DMS 273 treated with DMSO at 0.1 percent for 48 hours (cell line): Measurements from ENCODE around the gene FKBP7.
A peak's percentile ranks its signal among the peaks of the same experiment; 100 is the strongest.
"Not testable (repeated sequence)": the region's sequence is repeated elsewhere in the genome, so short reads cannot be mapped to it uniquely, and the experiment has no call there.

Experiments
- DNase-seq: peaks from one replicate; lab custom pipeline; 2025; lab: John Stamatoyannopoulos, UW

The FKBP7 gene

DNA sequence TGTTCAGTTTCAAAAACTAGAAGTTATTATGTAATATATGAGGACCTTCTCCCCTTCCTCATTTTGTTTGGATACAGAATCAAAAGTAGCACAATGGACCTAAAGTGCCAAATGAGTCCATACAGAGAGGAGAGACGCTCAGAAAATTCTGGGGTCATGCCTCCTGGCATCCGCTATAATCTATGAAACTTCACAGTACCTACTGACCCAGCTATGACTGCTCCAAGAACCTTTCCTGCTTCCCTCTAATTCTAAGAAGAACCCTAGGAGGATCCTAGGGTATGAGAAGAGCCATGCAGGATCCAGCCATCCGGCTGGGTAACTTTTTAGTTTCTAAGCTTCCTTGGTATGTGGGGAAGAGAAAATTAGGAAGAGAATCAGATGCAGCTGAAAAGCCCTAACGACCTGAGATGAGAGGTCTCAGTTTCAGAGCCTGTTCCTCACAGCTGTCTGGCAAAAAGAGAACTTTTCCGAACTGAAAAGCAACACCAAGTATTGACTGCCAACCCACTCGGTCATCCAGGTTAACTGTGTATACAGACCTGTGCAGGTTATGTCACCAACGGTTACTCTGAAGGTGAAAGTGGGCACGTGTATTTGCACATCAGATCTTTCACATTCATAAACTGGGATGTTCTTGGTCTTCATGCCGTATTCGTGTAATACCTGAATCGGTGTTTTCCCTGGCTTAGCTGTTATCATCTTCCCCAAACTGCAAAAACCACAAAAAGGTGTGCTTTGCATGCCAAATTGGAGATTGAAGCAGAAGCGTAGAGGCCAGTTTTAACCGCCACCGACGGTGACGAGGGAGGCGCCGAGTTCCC lies 28.5 kb downstream of the FKBP7 start:
- no peak for DNase-seq

DNA sequence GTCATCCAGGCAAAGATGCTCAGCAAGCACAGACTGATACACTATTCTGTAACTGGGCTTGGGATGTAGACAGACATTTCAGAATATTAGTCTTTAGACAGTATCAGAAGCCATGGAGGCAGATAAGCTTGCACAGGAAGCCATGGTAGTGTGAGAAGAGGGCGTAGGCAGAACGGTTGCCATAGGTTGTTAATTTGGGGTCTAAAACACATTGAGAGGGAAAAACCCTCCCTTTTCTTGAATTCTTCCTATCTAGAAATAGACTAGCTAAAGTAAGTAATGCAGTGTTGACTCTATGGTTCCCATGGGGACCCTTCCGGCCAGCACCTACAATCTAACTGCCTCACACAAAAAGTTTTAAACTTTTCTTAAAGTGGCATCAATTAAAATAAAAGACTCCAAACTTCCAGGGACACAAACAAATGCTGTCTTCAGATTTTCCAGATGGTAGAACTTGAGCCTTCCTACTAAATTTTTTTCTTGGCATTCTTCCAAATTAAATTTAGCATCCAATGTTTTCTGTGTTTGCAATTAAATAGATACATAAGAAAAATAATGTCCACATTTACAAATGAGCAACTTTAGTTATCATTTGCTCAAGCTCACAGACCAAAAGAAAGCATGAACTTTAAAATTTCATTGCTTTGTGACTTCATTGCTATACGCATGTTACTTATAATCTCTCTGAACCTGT lies 29.3 kb downstream of the FKBP7 start:
- no peak for DNase-seq

DNA sequence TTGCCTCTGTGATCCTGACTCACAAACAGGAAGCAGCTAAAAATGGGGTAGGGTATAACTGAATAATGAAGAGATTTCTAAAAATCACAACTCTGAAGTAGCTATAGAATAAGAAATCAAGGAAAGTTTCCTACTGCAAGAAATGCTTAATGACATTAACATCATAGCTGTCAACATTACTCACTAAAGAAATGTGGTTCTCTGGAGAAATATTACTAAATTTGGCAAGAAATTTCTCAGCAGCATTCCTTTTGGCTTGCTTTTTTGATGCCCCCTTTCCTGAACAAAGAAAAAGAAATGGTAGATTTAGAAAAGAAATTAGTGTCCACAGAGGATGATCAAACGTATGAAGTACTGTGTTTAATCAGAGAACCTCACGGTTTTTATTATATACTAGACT lies 37.0 kb downstream of the FKBP7 start:
- DNase-seq: no peak

DNA sequence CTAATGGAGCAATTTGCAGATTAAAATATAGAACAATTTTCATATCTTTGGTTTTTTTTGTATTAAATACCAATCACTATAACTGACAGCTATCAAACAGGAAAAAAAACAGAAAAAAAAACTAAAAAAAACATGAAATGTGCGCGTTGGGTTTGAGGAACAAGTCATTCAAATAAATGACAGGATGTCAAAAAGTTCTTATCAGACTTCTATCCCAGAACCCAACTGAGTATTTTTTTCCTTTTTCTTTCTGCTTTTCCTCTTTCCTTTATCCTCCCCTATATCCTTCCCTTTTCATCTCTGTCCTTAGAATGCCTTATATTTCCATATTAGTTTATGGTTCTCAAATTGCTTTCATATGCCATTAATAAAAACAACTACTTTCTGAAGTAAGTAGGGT lies 41.7 kb downstream of the FKBP7 start:
- DNase-seq: no peak

DNA sequence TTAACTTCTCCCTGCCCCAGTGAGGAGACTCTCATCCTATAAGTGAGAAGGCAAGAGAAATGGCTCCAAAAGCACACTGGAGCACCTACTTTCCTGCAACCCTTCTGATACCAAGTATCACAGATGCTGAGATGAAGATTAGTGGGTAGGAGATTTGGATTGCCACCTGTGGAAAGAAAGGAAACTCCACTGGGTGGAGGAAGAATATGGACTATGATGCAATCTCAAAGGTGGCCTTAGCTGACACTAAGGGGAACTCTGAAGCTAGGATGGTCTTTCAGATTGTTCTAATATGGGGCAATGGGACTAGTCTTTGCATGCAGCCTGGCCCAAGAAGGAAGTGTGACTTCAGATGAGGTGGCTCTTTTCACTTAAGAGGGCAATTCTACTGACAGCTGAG lies 49.1 kb downstream of the FKBP7 start:
- DNase-seq: no peak

DNA sequence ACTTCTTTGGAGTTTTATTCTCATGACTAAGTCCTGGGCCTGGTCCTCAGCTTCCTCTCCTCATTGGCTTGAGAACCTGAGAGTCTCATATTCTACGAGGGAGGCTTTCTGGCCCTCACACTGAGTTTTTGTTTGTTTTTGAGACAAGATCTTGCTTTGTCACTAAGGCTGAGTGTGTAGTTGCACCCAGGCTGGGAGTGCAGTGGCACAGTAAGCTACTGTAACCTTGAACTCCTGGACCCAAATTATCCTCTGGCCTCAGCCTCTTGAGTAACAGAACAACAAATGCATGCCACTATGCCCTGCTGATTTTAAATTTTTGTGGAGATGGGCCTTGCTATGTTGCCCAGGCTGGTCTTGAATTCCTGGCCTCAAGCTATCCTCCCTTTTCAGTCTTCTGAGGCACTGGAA lies 50.0 kb downstream of the FKBP7 start:
- DNase-seq: no peak

DNA sequence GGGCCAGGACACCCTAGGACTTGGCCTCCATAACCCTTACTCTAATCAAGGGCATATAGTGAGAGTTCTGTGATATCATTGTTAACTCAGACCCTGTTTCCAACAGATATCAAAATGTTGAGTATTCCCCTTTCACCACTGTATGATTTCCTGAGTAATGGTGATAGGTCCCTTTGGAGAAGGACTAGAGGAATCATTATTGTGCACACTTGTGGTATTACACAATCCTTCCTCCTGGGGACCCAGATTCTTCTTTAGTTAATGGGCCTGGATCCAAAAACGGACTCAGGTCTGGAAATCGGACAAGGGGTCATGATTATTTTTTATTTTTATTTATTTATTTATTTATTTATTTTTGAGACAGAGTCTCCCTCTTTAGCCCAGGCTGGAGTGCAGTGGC lies 50.9 kb downstream of the FKBP7 start:
- DNase-seq: no peak

DNA sequence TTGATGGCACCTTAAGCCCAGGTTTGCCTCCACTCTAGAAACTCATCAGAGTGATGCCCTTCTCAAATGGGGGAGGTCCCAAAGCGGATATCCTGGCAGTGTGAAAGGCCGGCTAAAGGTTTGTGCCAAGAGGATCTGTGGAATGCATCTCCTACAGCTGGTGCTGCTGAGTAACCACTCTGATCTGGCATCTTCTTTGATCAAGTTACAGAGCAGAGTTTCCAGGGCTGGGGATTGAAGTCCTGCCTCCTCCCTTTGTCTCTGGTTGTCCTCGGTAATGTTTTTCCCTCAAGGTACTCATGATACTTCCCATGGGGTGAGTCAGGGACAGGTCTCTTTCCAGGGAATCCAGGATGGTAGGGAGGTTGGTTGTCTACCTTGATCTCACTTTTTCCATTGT lies 52.0 kb downstream of the FKBP7 start:
- no peak for DNase-seq

DNA sequence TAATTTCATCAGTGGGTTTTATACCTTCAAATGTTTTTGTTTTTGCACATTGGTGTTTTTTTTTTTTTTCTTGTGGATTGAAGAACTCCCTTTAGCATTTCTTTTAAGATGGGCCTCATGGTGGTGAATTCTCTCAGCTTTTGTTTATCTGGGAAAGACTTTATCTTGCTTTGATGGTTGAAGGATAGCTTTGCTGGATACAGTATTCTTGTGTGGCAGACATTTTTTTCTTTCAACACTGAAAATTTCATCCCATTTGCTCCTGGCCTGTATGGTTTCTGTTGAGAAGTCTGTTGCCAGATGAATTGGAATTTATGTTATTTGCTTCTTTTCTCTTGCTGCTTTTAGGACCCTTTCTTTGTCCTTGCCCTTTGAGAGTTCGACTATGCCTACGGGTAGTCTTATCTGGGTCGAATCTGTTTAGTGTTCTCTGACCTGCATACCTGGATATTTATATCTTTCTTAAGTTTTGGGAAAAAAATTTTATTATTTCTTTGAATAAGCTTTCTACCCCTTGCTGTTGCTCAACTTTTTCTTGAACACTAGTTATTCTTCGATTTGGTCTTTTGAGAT lies 53.1 kb downstream of the FKBP7 start:
- no peak for DNase-seq

DNA sequence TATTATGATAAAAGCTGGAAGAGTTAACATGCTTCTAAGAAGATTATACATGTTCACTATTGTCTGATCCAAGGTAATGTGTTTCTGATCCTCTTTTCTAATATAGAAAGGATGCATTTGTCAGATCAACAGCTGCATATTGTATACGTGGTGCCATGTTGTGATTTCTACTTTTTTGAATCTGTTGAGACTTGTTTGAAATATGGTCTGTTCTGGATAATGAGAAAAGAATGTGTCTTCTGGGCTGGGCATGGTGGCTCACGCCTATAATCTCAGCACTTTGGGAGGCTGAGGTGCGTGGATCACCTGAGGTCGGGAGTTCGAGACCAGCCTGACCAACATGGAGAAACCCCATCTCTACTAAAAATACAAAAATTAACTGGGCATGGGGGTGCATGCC lies 54.7 kb downstream of the FKBP7 start:
- not testable (repeated sequence) for DNase-seq

DNA sequence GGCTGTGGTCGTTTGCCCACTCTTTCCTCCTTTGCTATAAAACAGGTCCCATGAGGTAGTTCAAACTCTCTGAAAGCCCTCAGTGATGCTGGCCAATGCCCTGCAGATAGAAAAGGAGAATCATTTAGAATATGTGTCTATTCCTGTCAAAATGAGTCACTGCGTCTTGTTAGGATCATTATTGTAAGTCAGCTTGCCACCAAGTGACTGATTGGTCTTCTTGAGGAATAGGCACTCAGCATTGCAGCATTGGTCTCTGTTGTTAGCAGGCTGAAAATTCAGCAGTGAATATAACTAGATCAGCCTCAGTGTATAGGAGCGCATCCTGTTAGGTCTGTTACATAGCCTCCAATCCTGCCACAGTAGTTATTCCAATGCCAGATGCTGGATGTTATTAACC lies 56.3 kb downstream of the FKBP7 start:
- DNase-seq: no peak

DNA sequence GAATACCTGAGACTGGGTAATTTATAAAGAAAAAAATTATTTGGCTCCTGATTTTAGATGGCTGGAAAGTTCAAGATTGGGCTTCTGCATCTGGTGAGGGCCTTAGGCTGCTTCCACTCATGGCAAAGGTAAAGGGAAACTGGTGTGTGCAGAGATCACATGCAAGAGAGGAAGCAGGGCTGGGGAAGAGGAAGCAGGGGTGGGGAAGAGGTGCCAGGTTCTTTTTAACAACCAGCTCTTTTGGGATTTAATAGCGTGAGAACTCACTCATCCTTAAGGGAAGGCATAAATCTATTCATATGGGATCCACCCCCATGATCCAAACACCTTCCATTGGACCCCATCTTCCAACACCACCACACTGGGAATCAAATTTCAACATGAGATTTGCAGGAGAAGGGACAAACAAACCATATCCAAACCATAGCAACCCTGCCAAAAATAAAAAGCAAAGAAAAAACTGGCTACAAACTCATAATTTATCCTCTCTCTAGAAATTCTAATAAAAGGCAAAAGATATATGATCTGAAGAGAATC lies 57.9 kb downstream of the FKBP7 start:
- DNase-seq: no peak

DNA sequence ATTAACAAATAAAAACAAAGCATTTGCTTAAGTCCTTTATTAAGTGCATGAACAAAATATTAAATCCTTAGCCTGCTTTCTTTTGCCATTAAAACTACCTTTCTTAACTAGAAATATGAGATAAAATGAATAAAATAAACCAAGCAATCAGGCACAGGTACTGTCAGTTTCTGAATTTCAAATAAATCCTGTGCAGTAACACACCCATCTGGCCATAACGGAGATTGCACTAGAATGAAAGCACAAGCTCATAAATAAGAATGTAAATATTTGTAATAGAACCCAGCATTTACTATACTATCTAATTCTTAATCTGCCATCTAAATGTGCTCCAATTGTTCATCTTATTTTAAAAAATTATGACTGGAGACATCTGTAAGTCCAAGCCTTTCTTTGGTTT lies 59.3 kb downstream of the FKBP7 start:
- no peak for DNase-seq

DNA sequence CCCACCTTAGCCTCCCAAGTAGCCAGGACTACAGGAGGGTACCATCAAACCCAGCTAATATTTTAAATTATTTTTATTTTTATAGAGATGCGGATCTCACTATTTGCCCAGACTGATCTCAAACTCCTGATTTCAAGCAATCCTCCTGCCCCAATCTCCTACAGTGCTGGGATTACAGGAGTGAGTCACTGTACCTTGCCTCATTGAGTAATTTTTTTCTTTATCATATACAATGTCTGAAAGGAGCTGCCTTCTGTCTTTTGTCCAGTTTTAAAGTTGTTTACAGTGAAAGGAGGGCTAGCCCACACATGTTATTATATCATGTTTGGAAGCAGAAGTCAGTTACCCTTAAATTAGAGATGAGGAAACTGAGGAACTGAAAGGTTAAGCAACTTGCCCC lies 60.0 kb downstream of the FKBP7 start:
- no peak for DNase-seq

DNA sequence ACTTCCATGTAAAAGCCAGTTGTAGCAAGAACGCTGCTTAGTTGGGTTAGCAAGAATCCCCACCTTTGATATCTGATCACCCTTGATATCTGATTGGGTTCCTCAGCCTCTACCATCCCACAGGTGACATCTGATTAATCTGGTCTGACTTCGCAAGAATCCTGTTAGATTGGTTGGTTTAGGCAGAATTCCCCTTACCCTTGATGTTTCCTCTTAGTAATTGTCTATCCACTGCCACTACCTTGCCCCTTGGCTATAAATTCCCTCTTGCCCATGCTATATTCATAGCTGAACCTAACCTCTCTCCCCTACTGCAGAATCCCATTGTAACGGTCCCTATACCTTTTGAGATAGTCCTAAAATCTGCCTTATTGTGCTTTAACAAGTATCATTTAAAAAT lies 60.5 kb downstream of the FKBP7 start:
- DNase-seq: no peak

DNA sequence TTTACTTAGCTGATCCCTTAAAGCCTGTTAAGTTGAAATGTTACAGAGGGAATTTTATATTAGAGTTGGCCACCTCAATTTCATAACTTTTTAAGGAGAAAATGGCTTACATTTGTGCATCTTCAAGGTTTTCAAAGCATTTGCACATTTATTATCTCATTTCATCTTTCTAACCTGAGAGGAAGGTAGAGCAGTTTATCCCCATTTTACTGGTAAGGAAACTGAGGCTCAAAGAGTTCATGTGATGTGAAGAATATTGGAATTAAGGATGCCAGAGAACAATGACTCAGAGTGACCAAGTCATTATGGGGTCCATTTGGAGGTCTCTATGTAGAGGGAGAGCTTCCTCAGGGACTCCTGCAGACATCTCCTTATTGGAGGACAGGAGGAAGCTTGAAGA lies 62.4 kb downstream of the FKBP7 start:
- no peak for DNase-seq

DNA sequence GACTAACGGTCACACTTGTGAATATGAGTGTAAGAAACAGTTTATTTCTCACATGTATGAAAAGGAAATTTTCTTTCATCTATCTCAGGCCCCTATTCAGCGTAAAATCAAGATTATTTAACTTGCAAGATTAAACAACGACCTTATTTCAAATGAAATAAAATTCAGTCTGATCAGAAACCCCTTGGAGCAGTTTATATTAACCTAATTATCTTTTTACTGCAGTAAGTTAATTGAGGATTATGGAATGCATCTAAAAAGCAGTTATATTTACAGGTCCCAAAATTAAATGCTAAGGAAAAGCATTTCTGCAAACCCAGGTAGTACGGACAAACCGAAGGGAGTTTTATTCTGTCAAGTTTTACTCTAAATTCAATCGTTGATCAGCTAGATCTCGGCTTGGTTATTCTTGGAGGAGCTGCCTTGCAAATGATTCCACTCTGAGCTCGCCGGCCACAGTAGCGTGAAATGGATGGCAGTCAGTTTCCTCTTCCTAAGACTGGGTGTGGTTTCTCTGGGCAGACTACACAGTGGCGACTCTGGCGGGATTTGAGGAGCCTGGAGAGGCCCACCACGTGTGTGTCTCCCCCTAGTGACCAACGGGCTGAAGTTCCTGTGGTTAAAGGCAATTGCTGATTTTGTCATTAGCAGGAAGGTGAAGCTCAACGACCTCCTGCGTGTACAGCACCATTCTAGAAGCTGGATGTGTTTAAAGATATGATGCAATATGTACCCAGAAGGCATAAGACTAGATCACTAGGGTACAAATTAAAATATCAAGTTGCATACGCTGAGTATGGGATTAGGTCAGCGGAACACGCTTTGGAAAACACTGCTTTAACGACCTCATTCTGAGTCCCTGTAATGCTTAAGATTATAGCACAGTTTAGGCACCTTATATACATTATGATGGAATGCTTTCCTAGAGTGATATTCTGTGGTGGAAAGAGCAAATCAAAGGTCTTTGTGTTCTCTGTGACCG lies 63.8 kb downstream of the FKBP7 start:
- peak; percentile 88 for DNase-seq
